ENCODE data around the gene BRF1.

Gene BRF1

DNA sequence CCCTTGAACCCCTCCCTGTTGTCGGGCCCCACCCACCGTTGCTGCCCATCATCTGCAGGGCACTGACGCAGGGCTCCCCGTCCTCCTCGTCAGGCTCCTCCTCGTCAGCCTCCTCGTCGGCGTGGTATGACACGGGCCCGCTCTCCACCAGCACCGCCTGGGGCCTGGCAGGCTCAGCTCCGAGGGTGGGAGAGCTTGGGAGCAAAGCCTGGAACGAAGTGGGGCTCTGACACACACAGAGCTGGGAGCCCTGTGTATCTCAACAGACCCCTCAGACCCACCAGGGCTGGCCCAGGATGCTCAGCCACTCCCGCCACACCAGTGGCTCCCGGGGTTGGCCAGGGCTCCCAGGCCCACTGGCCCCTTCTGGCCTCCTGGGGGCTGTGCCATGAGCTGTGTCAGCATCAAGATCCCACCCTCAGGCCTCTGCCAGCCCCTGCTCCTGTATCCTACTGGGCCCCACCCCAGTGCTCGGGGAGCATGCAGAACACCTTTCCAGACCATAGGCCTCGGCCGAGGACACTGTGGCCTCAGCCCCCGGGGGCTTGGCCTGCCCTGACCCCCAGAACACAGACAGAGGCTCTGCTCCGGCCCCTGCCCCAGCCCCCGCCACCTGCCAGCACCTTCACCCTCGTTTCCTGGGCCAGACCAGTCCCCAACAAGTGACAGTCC lies 89.6 kb downstream of the BRF1 start:
- H3K4me3 ChIP-seq (ENCODE audit: low read length, poor library complexity, severe bottlenecking): no peak overlapping the region
- H3K79me2 ChIP-seq (ENCODE audit: insufficient read depth, low read length): no peaks in the 10 kb centered on the region
- no peak overlapping the region for H3K9ac ChIP-seq (ENCODE audit: low read depth, low read length, poor library complexity, severe bottlenecking)
- H2AFZ ChIP-seq (ENCODE audit: low read length): no peak overlapping the region
- TF ChIP-seq, protein P1, sequence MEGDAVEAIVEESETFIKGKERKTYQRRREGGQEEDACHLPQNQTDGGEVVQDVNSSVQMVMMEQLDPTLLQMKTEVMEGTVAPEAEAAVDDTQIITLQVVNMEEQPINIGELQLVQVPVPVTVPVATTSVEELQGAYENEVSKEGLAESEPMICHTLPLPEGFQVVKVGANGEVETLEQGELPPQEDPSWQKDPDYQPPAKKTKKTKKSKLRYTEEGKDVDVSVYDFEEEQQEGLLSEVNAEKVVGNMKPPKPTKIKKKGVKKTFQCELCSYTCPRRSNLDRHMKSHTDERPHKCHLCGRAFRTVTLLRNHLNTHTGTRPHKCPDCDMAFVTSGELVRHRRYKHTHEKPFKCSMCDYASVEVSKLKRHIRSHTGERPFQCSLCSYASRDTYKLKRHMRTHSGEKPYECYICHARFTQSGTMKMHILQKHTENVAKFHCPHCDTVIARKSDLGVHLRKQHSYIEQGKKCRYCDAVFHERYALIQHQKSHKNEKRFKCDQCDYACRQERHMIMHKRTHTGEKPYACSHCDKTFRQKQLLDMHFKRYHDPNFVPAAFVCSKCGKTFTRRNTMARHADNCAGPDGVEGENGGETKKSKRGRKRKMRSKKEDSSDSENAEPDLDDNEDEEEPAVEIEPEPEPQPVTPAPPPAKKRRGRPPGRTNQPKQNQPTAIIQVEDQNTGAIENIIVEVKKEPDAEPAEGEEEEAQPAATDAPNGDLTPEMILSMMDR (conservative IDR thresholded peaks at IDR 0.05; ENCODE audit: low read length): no peak
- TF ChIP-seq EZH2phosphoT487 (IDR thresholded peaks at IDR 0.05; ENCODE audit: borderline replicate concordance): no peak
- H3K9me3 ChIP-seq (ENCODE audit: insufficient read depth, low read depth, low read length): no peaks in the 10 kb centered on the region
- H3F3A ChIP-seq (ENCODE audit: low read depth): no peaks in the 10 kb centered on the region
- H3K4me2 ChIP-seq (ENCODE audit: low read depth, low read length, poor library complexity, severe bottlenecking): no peak overlapping the region
- H3K9me2 ChIP-seq (replicated peaks; ENCODE audit: low read depth, low read length): no peaks in the 10 kb centered on the region
- H3K4me1 ChIP-seq (ENCODE audit: insufficient read depth, low read length, poor library complexity, severe bottlenecking): no peaks in the 10 kb centered on the region
- H3K36me3 ChIP-seq (ENCODE audit: insufficient read depth, low read length): peaks cover 41% of the 10 kb centered on the region; the same call in 1 of the 2 replicates
- no peaks in the 10 kb centered on the region for H3K27me3 ChIP-seq (ENCODE audit: insufficient read depth, low read length, poor library complexity, severe bottlenecking)
- no peaks in the 10 kb centered on the region for H4K20me1 ChIP-seq (ENCODE audit: insufficient read depth, low read length, poor library complexity, severe bottlenecking)

DNA sequence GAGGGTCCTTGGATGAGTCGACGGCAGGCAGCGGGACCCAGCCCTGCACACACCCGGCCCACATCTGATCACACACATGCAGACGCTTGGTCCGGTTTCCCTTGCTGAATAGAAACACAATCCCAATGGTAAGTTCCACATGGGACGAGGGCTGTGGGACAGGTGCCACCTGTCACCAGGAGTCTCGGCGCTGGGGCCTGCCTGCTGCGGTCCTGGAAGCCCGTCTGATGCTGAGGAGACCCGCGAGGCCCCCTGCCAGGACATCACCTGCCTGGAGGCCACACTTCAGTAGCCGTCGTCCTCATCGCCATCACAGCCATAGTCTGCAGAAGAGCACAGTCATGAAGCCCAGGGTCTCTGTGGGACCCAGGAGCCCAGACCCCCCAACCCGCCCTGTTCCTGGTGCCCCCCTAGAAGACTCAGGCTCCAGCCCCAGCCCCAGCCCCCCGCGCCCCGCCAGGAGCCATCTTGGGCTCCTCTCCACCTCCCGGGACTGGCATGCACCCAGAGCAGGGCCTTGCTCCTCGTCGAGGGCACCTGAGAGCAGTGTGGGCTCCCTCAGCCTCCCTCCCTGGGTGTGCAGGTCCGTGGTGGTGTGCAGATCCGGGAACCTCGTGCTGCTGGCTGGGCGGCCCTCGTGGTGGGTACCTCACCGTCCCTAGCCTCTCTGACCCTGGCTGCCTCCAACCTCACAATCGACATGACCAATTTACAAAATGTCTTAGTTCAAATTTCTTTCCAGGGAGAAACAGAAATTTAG lies 90.4 kb downstream of the BRF1 start:
- H3K4me2 ChIP-seq (ENCODE audit: low read depth, low read length, poor library complexity, severe bottlenecking): no peak overlapping the region

DNA sequence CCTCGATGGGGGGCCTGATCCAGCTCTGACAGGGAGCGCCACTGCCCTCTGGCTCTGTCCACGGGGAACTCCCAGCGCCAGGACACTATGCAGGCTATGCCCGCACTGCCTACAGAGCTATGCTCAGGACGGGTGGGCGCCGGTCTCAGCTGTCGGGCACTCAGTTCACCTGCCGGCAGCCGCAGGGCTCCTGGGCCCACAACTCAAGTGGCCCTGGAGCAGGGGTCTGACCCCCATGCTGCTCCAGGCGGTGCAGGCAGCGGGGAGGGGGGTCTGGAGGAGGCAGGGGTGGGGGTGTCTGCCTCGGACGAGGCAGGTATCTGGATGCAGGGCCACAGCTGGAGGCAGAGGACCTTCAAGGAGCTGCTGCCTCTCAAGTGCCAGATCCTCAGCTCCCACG lies 91.2 kb downstream of the BRF1 start:
- no peaks in the 10 kb centered on the region for H3F3A ChIP-seq (ENCODE audit: low read depth)
- no peaks in the 10 kb centered on the region for H3K9me3 ChIP-seq (ENCODE audit: insufficient read depth, low read depth, low read length)
- no peaks in the 10 kb centered on the region for H3K4me1 ChIP-seq (ENCODE audit: insufficient read depth, low read length, poor library complexity, severe bottlenecking)
- no peaks in the 10 kb centered on the region for H3K27me3 ChIP-seq (ENCODE audit: insufficient read depth, low read length, poor library complexity, severe bottlenecking)
- no peak overlapping the region for H3K9ac ChIP-seq (ENCODE audit: low read depth, low read length, poor library complexity, severe bottlenecking)
- no peaks in the 10 kb centered on the region for H4K20me1 ChIP-seq (ENCODE audit: insufficient read depth, low read length, poor library complexity, severe bottlenecking)
- H3K36me3 ChIP-seq (ENCODE audit: insufficient read depth, low read length): peaks cover 35% of the 10 kb centered on the region; the same call in 1 of the 2 replicates
- TF ChIP-seq, protein P1 (conservative IDR thresholded peaks at IDR 0.05; ENCODE audit: low read length): no peak
- TF ChIP-seq EZH2phosphoT487 (IDR thresholded peaks at IDR 0.05; ENCODE audit: borderline replicate concordance): no peak
- no peak overlapping the region for H3K4me2 ChIP-seq (ENCODE audit: low read depth, low read length, poor library complexity, severe bottlenecking)
- no peak overlapping the region for H2AFZ ChIP-seq (ENCODE audit: low read length)
- H3K9me2 ChIP-seq (replicated peaks; ENCODE audit: low read depth, low read length): no peaks in the 10 kb centered on the region
- no peak overlapping the region for H3K4me3 ChIP-seq (ENCODE audit: low read length, poor library complexity, severe bottlenecking)
- no peaks in the 10 kb centered on the region for H3K79me2 ChIP-seq (ENCODE audit: insufficient read depth, low read length)

More for the DNA sequence above, 90.4 kb downstream of the BRF1 start:
- Histone ChIP-seq H3K4me1 (ENCODE audit: insufficient read depth, low read length, poor library complexity, severe bottlenecking) (no peaks in the 10 kb centered on the region), H3K9ac (ENCODE audit: low read depth, low read length, poor library complexity, severe bottlenecking) (no peak overlapping the region), H3K9me3 (ENCODE audit: insufficient read depth, low read depth, low read length) (no peaks in the 10 kb centered on the region), H2AFZ (ENCODE audit: low read length) (no peak overlapping the region), H3K9me2 (replicated peaks; ENCODE audit: low read depth, low read length) (no peaks in the 10 kb centered on the region), H3F3A (ENCODE audit: low read depth) (no peaks in the 10 kb centered on the region), H3K4me3 (ENCODE audit: low read length, poor library complexity, severe bottlenecking) (no peak overlapping the region), H3K27me3 (ENCODE audit: insufficient read depth, low read length, poor library complexity, severe bottlenecking) (no peaks in the 10 kb centered on the region), H3K79me2 (ENCODE audit: insufficient read depth, low read length) (no peaks in the 10 kb centered on the region), H4K20me1 (ENCODE audit: insufficient read depth, low read length, poor library complexity, severe bottlenecking) (no peaks in the 10 kb centered on the region), H3K36me3 (ENCODE audit: insufficient read depth, low read length) (peaks cover 37% of the 10 kb centered on the region; the same call in 1 of the 2 replicates)
- TF ChIP-seq, protein P1 (conservative IDR thresholded peaks at IDR 0.05; ENCODE audit: low read length): no peak
- TF ChIP-seq EZH2phosphoT487 (IDR thresholded peaks at IDR 0.05; ENCODE audit: borderline replicate concordance): no peak
